SK-N-SH (cell line): Measurements from ENCODE around the gene P2RY6. TPM values are rescaled to one million over a fixed set of nuclear protein-coding genes. Genes with fewer than 3 reads are reported as not detected.

Experiments
- CTCF ChIA-PET: fragments of 300-600, 350-600 bp; formaldehyde crosslinking; extraction: SDS; loops from one replicate; lab custom pipeline; 2021; lab: Yijun Ruan, JAX
- POLR2A ChIA-PET: fragments of 350-600 bp; sonication (Branson Sonifier 250); formaldehyde crosslinking; extraction: SDS; loops from one replicate; lab custom pipeline; 2020; ENCODE audit warnings: antibody characterized with exemption, inconsistent platforms; lab: Yijun Ruan, JAX
- DNase-seq: peaks from one replicate; pipeline ENCODE4 v3.0.0; 2012
- H2AFZ ChIP-seq: fragments of 200-600 bp; sonication (generic); 2 replicates; pipeline ENCODE4 v1.8.1; 2016; ENCODE audit warnings: antibody characterized with exemption, mild to moderate bottlenecking, low read depth
- H3F3A ChIP-seq: fragments of 200-600 bp; sonication (generic); replicated peaks from 2 replicates; pipeline ENCODE3; 2016; ENCODE audit warnings: antibody characterized with exemption, mild to moderate bottlenecking; ENCODE audit not compliant: insufficient read depth
- H3K27ac ChIP-seq, 2 experiments: fragments of 200-500 bp in 1 of 2; fragments of 200-600 bp in 1 of 2; sonication (Bioruptor generic) in 1 of 2; sonication (generic), shearing (Covaris generic) in 1 of 2; 2 replicates each; pipeline versions ENCODE4 v1.5.1 to v1.6.1; 2014 to 2016; ENCODE audit warnings: low read depth in 2 of 2, inconsistent platforms in 1 of 2, low read length in 1 of 2, mild to moderate bottlenecking in 1 of 2, mixed read lengths in 1 of 2
- H3K27me3 ChIP-seq: fragments of 200-600 bp; sonication (generic), shearing (Covaris generic); 2 replicates; pipeline ENCODE4 v1.6.1; 2016; ENCODE audit warnings: mixed run types; ENCODE audit not compliant: insufficient read depth
- H3K36me3 ChIP-seq, 2 experiments: fragments of 200-500 bp in 1 of 2; fragments of 200-600 bp in 1 of 2; sonication (Bioruptor generic) in 1 of 2; sonication (generic) in 1 of 2; replicated peaks in 1 of 2; 2 replicates each; pipeline versions ENCODE3 to v1.5.1; 2014 to 2016; ENCODE audit warnings: low read length in 1 of 2, mild to moderate bottlenecking in 1 of 2; ENCODE audit not compliant: insufficient read depth in 2 of 2, control insufficient read depth in 1 of 2
- H3K4me1 ChIP-seq, 2 experiments: fragments of 200-500 bp in 1 of 2; fragments of 200-600 bp in 1 of 2; sonication (Bioruptor generic) in 1 of 2; sonication (generic), shearing (Covaris generic) in 1 of 2; 2 replicates each; pipeline versions ENCODE4 v1.5.1 to v1.6.1; 2014 to 2016; ENCODE audit warnings: low read depth in 1 of 2, low read length in 1 of 2, mixed run types in 1 of 2; ENCODE audit not compliant: insufficient read depth in 2 of 2, control insufficient read depth in 1 of 2
- H3K4me2 ChIP-seq: fragments of 200-600 bp; sonication (generic), shearing (Covaris generic); 2 replicates; pipeline ENCODE4 v1.6.1; 2017; ENCODE audit warnings: mixed run types
- H3K4me3 ChIP-seq, 2 experiments: fragments of 200-500 bp in 1 of 2; fragments of 200-600 bp in 1 of 2; sonication (Bioruptor generic) in 1 of 2; sonication (generic), shearing (Covaris generic) in 1 of 2; 2 replicates each; pipeline versions ENCODE4 v1.5.1 to v1.8.1; 2014 to 2016; ENCODE audit warnings: low read depth in 2 of 2, inconsistent platforms in 1 of 2, low read length in 1 of 2, mild to moderate bottlenecking in 1 of 2, mixed read lengths in 1 of 2, moderate library complexity in 1 of 2
- H3K79me2 ChIP-seq: fragments of 200-600 bp; sonication (generic); 2 replicates; pipeline ENCODE4 v1.8.1; 2017; ENCODE audit warnings: mild to moderate bottlenecking; ENCODE audit not compliant: insufficient read depth
- H3K9ac ChIP-seq: fragments of 200-600 bp; sonication (generic); 2 replicates; pipeline ENCODE4 v1.6.1; 2017; ENCODE audit warnings: mixed run types
- H3K9me2 ChIP-seq: fragments of 200-600 bp; sonication (generic); 2 replicates; pipeline ENCODE4 v1.6.1; 2017; ENCODE audit warnings: mixed run types
- H3K9me3 ChIP-seq: fragments of 200-600 bp; sonication (generic); 2 replicates; pipeline ENCODE4 v1.6.1; 2017; ENCODE audit warnings: mixed run types, mild to moderate bottlenecking, moderate library complexity
- H4K20me1 ChIP-seq: fragments of 200-600 bp; sonication (generic); 2 replicates; pipeline ENCODE4 v1.6.1; 2017; ENCODE audit warnings: mild to moderate bottlenecking, mixed run types; ENCODE audit not compliant: insufficient read depth
- CHD2 ChIP-seq: fragments of 150-350 bp; IDR thresholded peaks from 2 replicates; pipeline ENCODE4 v1.6.1; 2018; ENCODE audit warnings: low read length; ENCODE audit not compliant: partially characterized antibody
- ELF1 ChIP-seq: IDR thresholded peaks from 2 replicates; pipeline ENCODE4 v1.4.0; 2012
- EP300 ChIP-seq, 2 experiments: IDR thresholded peaks; 2 replicates each; pipeline versions ENCODE4 v1.4.0 to v1.6.1; 2012; ENCODE audit warnings: borderline replicate concordance in 1 of 2, low read depth in 1 of 2, low read length in 1 of 2
- EZH2phosphoT487 ChIP-seq: fragments of 200-600 bp; sonication (generic); IDR thresholded peaks from 2 replicates; pipeline ENCODE4 v1.6.1; 2017; ENCODE audit warnings: low read depth, mixed run types, mild to moderate bottlenecking, antibody characterized with exemption, moderate library complexity, borderline replicate concordance
- FOSL2 ChIP-seq: IDR thresholded peaks from 2 replicates; pipeline ENCODE4 v1.4.0; 2012; ENCODE audit warnings: low read depth, mild to moderate bottlenecking, moderate library complexity, borderline replicate concordance
- GABPA ChIP-seq: IDR thresholded peaks from 2 replicates; pipeline ENCODE4 v1.4.0; 2012; ENCODE audit warnings: low read depth, mild to moderate bottlenecking
- MEF2A ChIP-seq: IDR thresholded peaks from 2 replicates; pipeline ENCODE4 v1.4.0; 2012; ENCODE audit warnings: low read depth, borderline replicate concordance
- NFIC ChIP-seq: IDR thresholded peaks from 2 replicates; pipeline ENCODE4 v1.4.0; 2012; ENCODE audit warnings: borderline replicate concordance
- POLR2AphosphoS5 ChIP-seq: IDR thresholded peaks from 2 replicates; pipeline ENCODE4 v1.6.1; 2012; ENCODE audit warnings: low read depth, low read length
- RCOR1 ChIP-seq: fragments of 150-350 bp; IDR thresholded peaks from 2 replicates; pipeline ENCODE4 v1.6.1; 2017; ENCODE audit warnings: antibody characterized with exemption, low read length
- REST ChIP-seq: IDR thresholded peaks from 2 replicates; pipeline ENCODE4 v1.6.1; 2012; ENCODE audit warnings: mild to moderate bottlenecking, low read depth, low read length, moderate library complexity
- SIN3A ChIP-seq: IDR thresholded peaks from 2 replicates; pipeline ENCODE4 v1.6.1; 2012; ENCODE audit warnings: low read depth, mild to moderate bottlenecking, low read length, moderate library complexity, borderline replicate concordance
- SMC3 ChIP-seq: IDR thresholded peaks from 2 replicates; pipeline ENCODE4 v1.6.1; 2012; ENCODE audit warnings: low read depth, low read length, improper control_type of control experiment
- TAF1 ChIP-seq: IDR thresholded peaks from 2 replicates; pipeline ENCODE4 v1.6.1; 2012; ENCODE audit warnings: low read depth, mild to moderate bottlenecking, low read length, moderate library complexity, borderline replicate concordance
- WGBS: methylation state at CpG from one replicate; pipeline ENCODE4 v1.1.6; 2017; ENCODE audit warnings: low lambda C conversion rate; 5-methylcytosine and 5-hydroxymethylcytosine counted together
- polyA plus RNA-seq, 3 experiments: library from polyadenylated mRNA; depleted of rRNA; stranded (reverse); fragments of >200 nt; gene quantifications; 2 replicates each; pipeline ENCODE4 v1.2.3, GENCODE V29; 2012
- TF ChIP-seq, protein P1 (sequence below): IDR thresholded peaks from 2 replicates; pipeline ENCODE4 v1.4.0; 2012; ENCODE audit warnings: low read depth
- TF ChIP-seq, protein P2 (sequence below): fragments of 150-350 bp; IDR thresholded peaks from 2 replicates; pipeline ENCODE4 v1.6.1; 2016; ENCODE audit warnings: mild to moderate bottlenecking, low read depth, low read length

Gene P2RY6
- polyA plus RNA-seq, 1 of the 3 experiments (the other 2 are of a cell fraction), result 0.15 TPM

GRCh38 chr11:73288192-73288872 lies 16.2 kb downstream of the P2RY6 start:
- peaks cover 9 to 33% of the 10 kb centered on the region in 2 experiments for H3K4me1 ChIP-seq
- no peaks in the 10 kb centered on the region for H3K36me3 ChIP-seq
- no peak overlapping the region for H3K4me3 ChIP-seq
- H3K27me3 ChIP-seq, result no peaks in the 10 kb centered on the region
- no peaks in the 10 kb centered on the region for H3K79me2 ChIP-seq
- no peaks in the 10 kb centered on the region for H3K9me2 ChIP-seq
- H3F3A ChIP-seq, result no peaks in the 10 kb centered on the region
- no peaks in the 10 kb centered on the region for H3K9me3 ChIP-seq
- H3K4me2 ChIP-seq, result 0 out of 2 replicates have a peak overlapping the region, but pooled peaks have one; percentile 40
- peak overlapping the region in 1 of 2 experiments; percentile 48; a peak in 2 of 4 replicates for H3K27ac ChIP-seq
- peak overlapping the region; percentile 80; the same call in 1 of the 2 replicates for H2AFZ ChIP-seq
- no peaks in the 10 kb centered on the region for H4K20me1 ChIP-seq
- POLR2A ChIA-PET, result interaction anchor here (1.0 to 1.7 kb wide), 2 partner anchors 14 to 43 kb away, joined by 4 to 8 read pairs; no protein-coding TSS in a partner anchor
- peak overlapping the region; percentile 64; the same call in 1 of the 2 replicates for H3K9ac ChIP-seq
- DNase-seq, result no peak
- CTCF ChIA-PET, result interaction anchor here (0.6 to 14.8 kb wide), 43 partner anchors 7 to 563 kb away, joined by 3 to 283 read pairs (median 9); partner anchors contain the start of genes ARHGEF17, P2RY2 and P2RY6
- 87% methylated on average over 3 of the region's 5 CpGs for whole genome bisulfite sequencing
- TF ChIP-seq SIN3A (no peak), CHD2 (no peak), EP300 (IDR thresholded peaks at IDR 0.05; ENCODE audit: borderline replicate concordance in 1 of 2, low read depth in 1 of 2, low read length in 1 of 2) (no peak), FOSL2 (no peak), SMC3 (no peak), REST (no peak), EZH2phosphoT487 (no peak), ELF1 (no peak), NFIC (no peak), GABPA (no peak), MEF2A (no peak), RCOR1 (no peak), POLR2AphosphoS5 (no peak), TAF1 (no peak)
- TF ChIP-seq, protein P1, sequence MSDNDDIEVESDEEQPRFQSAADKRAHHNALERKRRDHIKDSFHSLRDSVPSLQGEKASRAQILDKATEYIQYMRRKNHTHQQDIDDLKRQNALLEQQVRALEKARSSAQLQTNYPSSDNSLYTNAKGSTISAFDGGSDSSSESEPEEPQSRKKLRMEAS, result no peak
- TF ChIP-seq, protein P2, sequence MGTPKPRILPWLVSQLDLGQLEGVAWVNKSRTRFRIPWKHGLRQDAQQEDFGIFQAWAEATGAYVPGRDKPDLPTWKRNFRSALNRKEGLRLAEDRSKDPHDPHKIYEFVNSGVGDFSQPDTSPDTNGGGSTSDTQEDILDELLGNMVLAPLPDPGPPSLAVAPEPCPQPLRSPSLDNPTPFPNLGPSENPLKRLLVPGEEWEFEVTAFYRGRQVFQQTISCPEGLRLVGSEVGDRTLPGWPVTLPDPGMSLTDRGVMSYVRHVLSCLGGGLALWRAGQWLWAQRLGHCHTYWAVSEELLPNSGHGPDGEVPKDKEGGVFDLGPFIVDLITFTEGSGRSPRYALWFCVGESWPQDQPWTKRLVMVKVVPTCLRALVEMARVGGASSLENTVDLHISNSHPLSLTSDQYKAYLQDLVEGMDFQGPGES, result no peak
